GM23338 (cell line): Measurements from ENCODE around the gene CYP19A1. TPM values are rescaled to one million over a fixed set of nuclear protein-coding genes. Genes with fewer than 3 reads are reported as not detected.

Source experiments
- ATAC-seq: fragments of 200-7000 bp; cut with Tn5 transposase; 3 replicates; pipeline ENCODE4 v1.9.1; 2020
- DNase-seq: peaks from one replicate; pipeline ENCODE4 v3.0.0-alpha.2; 2015; ENCODE audit warnings: low spot score
- H2AFZ ChIP-seq: fragments of 200-600 bp; sonication (generic); 2 replicates; pipeline ENCODE4 v1.8.0; 2016; ENCODE audit warnings: antibody characterized with exemption, mild to moderate bottlenecking, moderate library complexity
- H3F3A ChIP-seq: fragments of 200-600 bp; sonication (generic); replicated peaks from 2 replicates; pipeline ENCODE4 v1.8.0; 2017; ENCODE audit warnings: antibody characterized with exemption, mixed run types, low read depth
- H3K27ac ChIP-seq: fragments of 200-600 bp; sonication (generic); 2 replicates; pipeline ENCODE4 v1.6.1; 2016; ENCODE audit warnings: low read depth
- H3K27me3 ChIP-seq: fragments of 200-600 bp; sonication (generic); 2 replicates; pipeline ENCODE4 v1.8.0; 2016; ENCODE audit warnings: mild to moderate bottlenecking, mixed run types, moderate library complexity; ENCODE audit not compliant: insufficient read depth
- H3K36me3 ChIP-seq: fragments of 200-600 bp; sonication (generic); 2 replicates; pipeline ENCODE4 v1.8.0; 2016; ENCODE audit warnings: mild to moderate bottlenecking; ENCODE audit not compliant: insufficient read depth
- H3K4me1 ChIP-seq: fragments of 200-600 bp; sonication (generic); 2 replicates; pipeline ENCODE4 v1.8.0; 2016; ENCODE audit warnings: mild to moderate bottlenecking, moderate library complexity; ENCODE audit not compliant: insufficient read depth
- H3K4me2 ChIP-seq: fragments of 200-600 bp; sonication (generic); 2 replicates; pipeline ENCODE4 v1.7.1; 2017; ENCODE audit warnings: mixed run types
- H3K4me3 ChIP-seq: fragments of 200-600 bp; sonication (generic); 2 replicates; pipeline ENCODE4 v1.6.1; 2016; ENCODE audit warnings: mixed run types
- H3K79me2 ChIP-seq: fragments of 200-600 bp; sonication (generic); replicated peaks from 2 replicates; pipeline ENCODE4 v1.8.0; 2017; ENCODE audit warnings: mild to moderate bottlenecking; ENCODE audit not compliant: insufficient read depth
- H3K9me2 ChIP-seq: fragments of 200-600 bp; sonication (generic); 2 replicates; pipeline ENCODE4 v1.8.0; 2017; ENCODE audit not compliant: insufficient read depth
- H4K20me1 ChIP-seq: fragments of 200-600 bp; sonication (generic); replicated peaks from 2 replicates; pipeline ENCODE4 v1.8.0; 2017; ENCODE audit warnings: mild to moderate bottlenecking; ENCODE audit not compliant: insufficient read depth
- H3K27ac Mint-ChIP-seq: 2 replicates; pipeline ENCODE4 v1.8.0; 2020; ENCODE audit warnings: inconsistent platforms, mild to moderate bottlenecking, moderate library complexity, mixed read lengths
- H3K27me3 Mint-ChIP-seq: 3 replicates; pipeline ENCODE4 v1.8.0; 2022; ENCODE audit warnings: low read depth, mild to moderate bottlenecking, moderate library complexity, mixed read lengths, inconsistent platforms; ENCODE audit not compliant: insufficient read depth, poor library complexity
- H3K36me3 Mint-ChIP-seq: 3 replicates; pipeline ENCODE4 v1.8.0; 2021; ENCODE audit warnings: low read depth, mild to moderate bottlenecking, inconsistent platforms, moderate library complexity, mixed read lengths
- H3K4me1 Mint-ChIP-seq: 3 replicates; pipeline ENCODE4 v1.8.0; 2020; ENCODE audit warnings: mild to moderate bottlenecking, inconsistent platforms, mixed read lengths
- H3K4me3 Mint-ChIP-seq: 3 replicates; pipeline ENCODE4 v1.8.0; 2021; ENCODE audit warnings: moderate library complexity, mild to moderate bottlenecking, inconsistent platforms, mixed read lengths
- H3K9me3 Mint-ChIP-seq: 3 replicates; pipeline ENCODE4 v1.8.0; 2020; ENCODE audit warnings: moderate library complexity, mild to moderate bottlenecking, inconsistent platforms, mixed read lengths
- CREB1 ChIP-seq: fragments of 250-450 bp; sonication (Bioruptor Pico); IDR thresholded peaks from 2 replicates; pipeline ENCODE4 v1.5.0; 2020; ENCODE audit warnings: low read depth, mild to moderate bottlenecking, moderate library complexity
- EZH2 ChIP-seq: fragments of 200-600 bp; sonication (generic); IDR thresholded peaks from one replicate; pipeline ENCODE4 v1.8.0; 2017; ENCODE audit warnings: antibody characterized with exemption, mild to moderate bottlenecking, low read depth; ENCODE audit not compliant: unreplicated experiment
- EZH2phosphoT487 ChIP-seq: fragments of 200-600 bp; sonication (generic); IDR thresholded peaks from one replicate; pipeline ENCODE4 v1.8.1; 2018; ENCODE audit warnings: antibody characterized with exemption; ENCODE audit not compliant: unreplicated experiment
- JUNB ChIP-seq: IDR thresholded peaks from one replicate; pipeline ENCODE4 v1.6.1; 2016; ENCODE audit warnings: antibody characterized with exemption; ENCODE audit not compliant: unreplicated experiment
- NANOG ChIP-seq: IDR thresholded peaks from 2 replicates; pipeline ENCODE4 v1.6.1; 2016; ENCODE audit warnings: antibody characterized with exemption, borderline replicate concordance
- POLR2AphosphoS5 ChIP-seq: IDR thresholded peaks from 2 replicates; pipeline ENCODE4 v1.6.1; 2016; ENCODE audit warnings: antibody characterized with exemption, low read depth
- STAT1 ChIP-seq: IDR thresholded peaks from one replicate; pipeline ENCODE4 v1.6.1; 2016; ENCODE audit warnings: antibody characterized with exemption; ENCODE audit not compliant: unreplicated experiment
- ZNF114 ChIP-seq: fragments of 250-450 bp; sonication (Bioruptor Pico); IDR thresholded peaks from 2 replicates; pipeline ENCODE4 v1.5.0; 2020; ENCODE audit warnings: mild to moderate bottlenecking, moderate library complexity
- ZNF462 ChIP-seq: fragments of 250-450 bp; sonication (Bioruptor Pico); IDR thresholded peaks from 2 replicates; pipeline ENCODE4 v1.5.0; 2020; ENCODE audit warnings: mild to moderate bottlenecking, moderate library complexity
- polyA plus RNA-seq: library from polyadenylated mRNA; unstranded; fragments of >200 nt; fragmentation: Nextera tagmentation; extraction: Ambion mirVana; gene quantifications from 2 replicates; pipeline ENCODE4 v1.2.1, GENCODE V29; 2016
- total RNA-seq: library from RNA; depleted of rRNA; stranded (reverse); fragments of >200 nt; shearing (Covaris generic); gene quantifications from 2 replicates; pipeline ENCODE4 v1.2.3, GENCODE V29; 2014
- TF ChIP-seq, protein P1 (sequence below), 2 experiments: fragments of 200-600 bp in 1 of 2; sonication (generic) in 1 of 2; conservative IDR thresholded peaks; 2 replicates each; pipeline versions ENCODE4 v1.5.1 to v1.6.1; 2016 to 2017; ENCODE audit warnings: antibody characterized with exemption in 2 of 2, low read depth in 2 of 2, mild to moderate bottlenecking in 2 of 2, moderate library complexity in 1 of 2

Gene CYP19A1
- total and polyA plus RNA-seq, 2 experiments from 2014 or later: 0.42 TPM; not detected in 1

DNA sequence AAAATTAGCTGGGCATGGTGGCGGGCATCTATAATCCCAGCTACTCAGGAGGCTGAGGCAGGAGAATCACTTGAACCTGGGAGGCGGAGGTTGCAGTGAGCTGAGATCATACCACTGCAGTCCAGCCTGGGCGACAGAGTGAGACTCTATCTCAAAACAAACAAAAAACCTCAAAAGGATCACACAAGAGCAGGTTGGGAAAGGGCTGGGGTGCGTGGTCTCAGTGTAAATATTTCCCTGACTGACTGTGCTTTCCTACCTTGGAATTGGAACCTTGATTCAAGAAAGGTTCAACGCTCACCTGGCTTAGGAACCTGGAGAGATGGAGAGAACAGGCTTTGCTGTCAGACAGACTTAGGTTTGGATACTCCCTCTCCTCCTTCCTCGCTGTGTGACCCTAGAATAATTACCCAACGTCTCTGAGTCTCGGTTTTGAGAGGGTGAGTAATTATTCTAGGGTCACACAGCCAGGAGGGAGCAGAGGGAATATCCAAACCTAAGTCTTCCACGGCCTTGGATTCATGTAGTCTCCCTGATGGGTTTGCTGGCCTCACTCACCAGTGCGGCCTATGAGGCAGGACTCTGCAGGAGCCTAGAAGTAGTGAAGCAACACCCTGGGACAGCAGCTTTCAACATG is 24.6 kb downstream of the CYP19A1 start (continued):
- TF ChIP-seq ZNF462 (no peak), JUNB (no peak), EZH2phosphoT487 (no peak), NANOG (no peak), EZH2 (no peak), POLR2AphosphoS5 (no peak)
- TF ChIP-seq, protein P1, sequence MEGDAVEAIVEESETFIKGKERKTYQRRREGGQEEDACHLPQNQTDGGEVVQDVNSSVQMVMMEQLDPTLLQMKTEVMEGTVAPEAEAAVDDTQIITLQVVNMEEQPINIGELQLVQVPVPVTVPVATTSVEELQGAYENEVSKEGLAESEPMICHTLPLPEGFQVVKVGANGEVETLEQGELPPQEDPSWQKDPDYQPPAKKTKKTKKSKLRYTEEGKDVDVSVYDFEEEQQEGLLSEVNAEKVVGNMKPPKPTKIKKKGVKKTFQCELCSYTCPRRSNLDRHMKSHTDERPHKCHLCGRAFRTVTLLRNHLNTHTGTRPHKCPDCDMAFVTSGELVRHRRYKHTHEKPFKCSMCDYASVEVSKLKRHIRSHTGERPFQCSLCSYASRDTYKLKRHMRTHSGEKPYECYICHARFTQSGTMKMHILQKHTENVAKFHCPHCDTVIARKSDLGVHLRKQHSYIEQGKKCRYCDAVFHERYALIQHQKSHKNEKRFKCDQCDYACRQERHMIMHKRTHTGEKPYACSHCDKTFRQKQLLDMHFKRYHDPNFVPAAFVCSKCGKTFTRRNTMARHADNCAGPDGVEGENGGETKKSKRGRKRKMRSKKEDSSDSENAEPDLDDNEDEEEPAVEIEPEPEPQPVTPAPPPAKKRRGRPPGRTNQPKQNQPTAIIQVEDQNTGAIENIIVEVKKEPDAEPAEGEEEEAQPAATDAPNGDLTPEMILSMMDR (conservative IDR thresholded peaks at IDR 0.05; ENCODE audit: low read depth in 2 of 2): no peak

- H3F3A ChIP-seq: no peaks in the 10 kb centered on the region
- no peaks in the 10 kb centered on the region for H3K36me3 ChIP-seq
- H3K27ac ChIP-seq: no peak overlapping the region
- DNase-seq (no peak), ATAC-seq (no peak)
- no peaks in the 10 kb centered on the region for H3K9me3 Mint-ChIP-seq
- H3K4me3 Mint-ChIP-seq: no peak overlapping the region
- no peaks in the 10 kb centered on the region for H3K4me1 ChIP-seq
- H3K4me2 ChIP-seq: no peak overlapping the region
- H4K20me1 ChIP-seq: no peaks in the 10 kb centered on the region
- H3K4me1 Mint-ChIP-seq: peaks cover 2% of the 10 kb centered on the region; the same call in 2 of the 3 replicates
- no peak for TF ChIP-seq CREB1 (CRISPR knock-in tag)
- no peak for TF ChIP-seq JUNB
- no peak for TF ChIP-seq NANOG
- no peak for TF ChIP-seq EZH2
- no peak for TF ChIP-seq STAT1
- TF ChIP-seq POLR2AphosphoS5: no peak
- TF ChIP-seq ZNF114 (CRISPR knock-in tag): no peak
- peaks cover 3% of the 10 kb centered on the region; the same call in 1 of the 2 replicates for H3K9me2 ChIP-seq
- no peaks in the 10 kb centered on the region for H3K79me2 ChIP-seq
- H3K4me3 ChIP-seq: no peak overlapping the region
- peaks cover 6% of the 10 kb centered on the region for H3K27me3 Mint-ChIP-seq
- no peaks in the 10 kb centered on the region for H3K36me3 Mint-ChIP-seq
- no peaks in the 10 kb centered on the region for H3K27me3 ChIP-seq
- no peak overlapping the region for H2AFZ ChIP-seq
- no peak overlapping the region for H3K27ac Mint-ChIP-seq
Measured at GRCh38 chr15:51313074-51313393, 25.4 kb downstream of the CYP19A1 start.
